HCT116 (cell line): ENCODE measurements around the gene MORN1. TPM values are rescaled to one million over a fixed set of nuclear protein-coding genes. Genes with fewer than 3 reads are reported as not detected.

Experiments
- ATAC-seq: fragments of 200-7000 bp; cut with Tn5 transposase; 2 replicates; pipeline ENCODE4 v1.9.1; 2020; ENCODE audit warnings: mild to moderate bottlenecking, moderate library complexity
- BruUV-seq: library from RNA; stranded (reverse); fragments of 400-500 nt; replicated peaks from 2 replicates; lab custom pipeline; 2021; lab: Mats Ljungman, UMichigan
- CTCF ChIA-PET: fragments of 300-600 bp; sonication (Branson Sonifier 250); formaldehyde crosslinking; loops from one replicate; lab custom pipeline; 2021; ENCODE audit warnings: antibody characterized with exemption; lab: Charles Lee
- POLR2A ChIA-PET: fragments of 300-600, 350-600 bp; sonication (Branson Sonifier 250); formaldehyde crosslinking; loops from one replicate; lab custom pipeline; 2021; ENCODE audit warnings: antibody characterized with exemption; lab: Charles Lee
- RAD21 ChIA-PET, 2 experiments: fragments of 300-600 bp; sonication (Branson Sonifier 250); formaldehyde crosslinking; loops; one replicate each; lab custom pipeline; 2023; ENCODE audit warnings: low total read pairs in 2 of 2; ENCODE audit not compliant: uncharacterized antibody in 2 of 2, unreplicated experiment in 2 of 2, low non-redundant PET in 1 of 2; lab: Charles Lee
- DNase-seq: peaks from one replicate; pipeline ENCODE4 v3.0.0-alpha.2; 2010; ENCODE audit warnings: low read depth, low spot score
- H2AFZ ChIP-seq: fragments of 200-600 bp; shearing (Covaris generic), sonication (generic); 2 replicates; pipeline ENCODE4 v1.6.1; 2017; ENCODE audit warnings: low read depth, mixed run types, mixed read lengths, antibody characterized with exemption, low read length; ENCODE audit not compliant: poor library complexity, severe bottlenecking
- H3K27ac ChIP-seq: 2 replicates; pipeline ENCODE4 v1.5.1; 2012; ENCODE audit warnings: low read depth, low read length
- H3K27me3 ChIP-seq: fragments of 200-600 bp; sonication (generic); 2 replicates; pipeline ENCODE4 v1.6.1; 2016; ENCODE audit warnings: mixed run types, low read length, mixed read lengths; ENCODE audit not compliant: insufficient read depth
- H3K36me3 ChIP-seq, 2 experiments: fragments of 200-500 bp in 1 of 2; fragments of 200-600 bp in 1 of 2; sonication (Bioruptor generic) in 1 of 2; sonication (generic) in 1 of 2; 2 replicates each; pipeline versions ENCODE4 v1.5.1 to v1.6.1; 2014 to 2016; ENCODE audit warnings: low read length in 2 of 2, inconsistent platforms in 1 of 2, mixed read lengths in 1 of 2, mixed run types in 1 of 2; ENCODE audit not compliant: insufficient read depth in 2 of 2, control insufficient read depth in 1 of 2
- H3K4me1 ChIP-seq, 2 experiments: fragments of 200-600 bp in 1 of 2; sonication (generic) in 1 of 2; 2 replicates each; pipeline versions ENCODE4 v1.5.1 to v1.6.1; 2012 to 2017; ENCODE audit warnings: low read length in 2 of 2, inconsistent platforms in 1 of 2, mild to moderate bottlenecking in 1 of 2, mixed read lengths in 1 of 2, mixed run types in 1 of 2, moderate library complexity in 1 of 2; ENCODE audit not compliant: insufficient read depth in 2 of 2, control insufficient read depth in 1 of 2
- H3K4me2 ChIP-seq: fragments of 200-600 bp; sonication (generic); 2 replicates; pipeline ENCODE4 v1.6.1; 2017; ENCODE audit warnings: mixed run types, low read length, mixed read lengths
- H3K4me3 ChIP-seq, 2 experiments: fragments of 200-600 bp in 1 of 2; sonication (generic) in 1 of 2; replicated peaks in 1 of 2; 2 replicates each; pipeline ENCODE4 v1.5.1; 2011 to 2016; ENCODE audit warnings: low read length in 2 of 2, control low read depth in 1 of 2, low read depth in 1 of 2, mild to moderate bottlenecking in 1 of 2, mixed read lengths in 1 of 2, mixed run types in 1 of 2
- H3K79me2 ChIP-seq: fragments of 200-600 bp; sonication (generic); 2 replicates; pipeline ENCODE4 v1.6.1; 2017; ENCODE audit warnings: mild to moderate bottlenecking, mixed run types, low read length, moderate library complexity, mixed read lengths; ENCODE audit not compliant: insufficient read depth
- H3K9ac ChIP-seq: fragments of 200-600 bp; sonication (generic); 2 replicates; pipeline ENCODE4 v1.6.1; 2016; ENCODE audit warnings: low read length, mixed read lengths
- H3K9me2 ChIP-seq: fragments of 200-600 bp; sonication (generic), shearing (Covaris generic); 2 replicates; pipeline ENCODE4 v1.6.1; 2017; ENCODE audit warnings: mixed run types, mild to moderate bottlenecking, moderate library complexity; ENCODE audit not compliant: insufficient read depth
- H3K9me3 ChIP-seq, 2 experiments: fragments of 200-500 bp in 1 of 2; fragments of 200-600 bp in 1 of 2; sonication (Bioruptor generic) in 1 of 2; sonication (generic) in 1 of 2; 2 replicates each; pipeline ENCODE4 v1.6.1; 2014 to 2017; ENCODE audit warnings: low read length in 2 of 2, mixed read lengths in 2 of 2, inconsistent platforms in 1 of 2, low read depth in 1 of 2, mild to moderate bottlenecking in 1 of 2, mixed run types in 1 of 2, moderate library complexity in 1 of 2; ENCODE audit not compliant: control insufficient read depth in 1 of 2, insufficient read depth in 1 of 2
- H4K20me1 ChIP-seq: fragments of 200-600 bp; sonication (generic), shearing (Covaris generic); 2 replicates; pipeline ENCODE4 v1.6.1; 2017; ENCODE audit warnings: mixed run types, mild to moderate bottlenecking, moderate library complexity; ENCODE audit not compliant: insufficient read depth
- CBX3 ChIP-seq: IDR thresholded peaks from 2 replicates; pipeline ENCODE4 v1.6.1; 2012; ENCODE audit warnings: low read depth
- CTCF ChIP-seq, 3 experiments: fragments of 200-600 bp in 1 of 3; sonication (generic) in 1 of 3; IDR thresholded peaks in 2 of 3; conservative IDR thresholded peaks in 1 of 3; 2 replicates each; pipeline ENCODE4 v1.5.1; 2012 to 2017; ENCODE audit warnings: low read depth in 2 of 3, low read length in 2 of 3, antibody characterized with exemption in 1 of 3, borderline replicate concordance in 1 of 3, control low read depth in 1 of 3, mild to moderate bottlenecking in 1 of 3, mixed read lengths in 1 of 3, mixed run types in 1 of 3, moderate library complexity in 1 of 3; ENCODE audit not compliant: insufficient read depth in 1 of 3
- EGR1 ChIP-seq: IDR thresholded peaks from 2 replicates; pipeline ENCODE4 v1.6.1; 2012; ENCODE audit warnings: low read depth
- EZH2phosphoT487 ChIP-seq: fragments of 200-600 bp; IDR thresholded peaks from 2 replicates; pipeline ENCODE4 v1.6.1; 2018; ENCODE audit warnings: antibody characterized with exemption, borderline replicate concordance
- FOSL1 ChIP-seq: IDR thresholded peaks from 2 replicates; pipeline ENCODE4 v1.6.1; 2012; ENCODE audit warnings: low read depth
- POLR2AphosphoS5 ChIP-seq: IDR thresholded peaks from 2 replicates; pipeline ENCODE4 v1.6.1; 2011; ENCODE audit warnings: mild to moderate bottlenecking, low read depth, low read length, moderate library complexity
- REST ChIP-seq: IDR thresholded peaks from 2 replicates; pipeline ENCODE4 v1.6.1; 2012; ENCODE audit warnings: low read depth
- SRF ChIP-seq: IDR thresholded peaks from 2 replicates; pipeline ENCODE4 v1.6.1; 2012; ENCODE audit warnings: low read depth
- YY1 ChIP-seq: IDR thresholded peaks from 2 replicates; pipeline ENCODE4 v1.6.1; 2011; ENCODE audit warnings: low read length, low read depth, moderate library complexity, mild to moderate bottlenecking; ENCODE audit not compliant: insufficient replicate concordance; ENCODE audit errors: extremely low read depth
- ZBTB33 ChIP-seq: IDR thresholded peaks from 2 replicates; pipeline ENCODE4 v1.6.1; 2011; ENCODE audit warnings: mild to moderate bottlenecking, low read length, moderate library complexity; ENCODE audit not compliant: insufficient replicate concordance; ENCODE audit errors: extremely low read depth
- ZFX ChIP-seq: fragments of 450-650 bp; IDR thresholded peaks from 2 replicates; pipeline ENCODE4 v1.6.1; 2017
- ZNF274 ChIP-seq: fragments of 200-500 bp; sonication (Bioruptor generic); IDR thresholded peaks from 2 replicates; pipeline ENCODE4 v1.6.1; 2014; ENCODE audit warnings: mild to moderate bottlenecking, low read depth, low read length, inconsistent platforms
- intact Hi-C: fragments of 100-400 bp; cut with micrococcal nuclease; formaldehyde crosslinking; loops from 2 replicates; pipeline ENCODE4 v1.10.0; 2022
- total RNA-seq: library from RNA; stranded (reverse); gene quantifications from one replicate; pipeline ENCODE4 v1.2.1, GENCODE V29; 2021; ENCODE audit not compliant: unreplicated experiment

Gene MORN1
- total RNA-seq, 1 experiment from 2014 or later = 21.4 TPM

- BruUV-seq = no TSS peak
- ATAC-seq (no peak), DNase-seq (no peak)
- no peaks in the 10 kb centered on the region for H4K20me1 ChIP-seq
- peaks cover 8 to 22% of the 10 kb centered on the region in 2 experiments; a peak in 3 of 4 replicates for H3K4me1 ChIP-seq
- H3K4me3 ChIP-seq = no peak overlapping the region
- no peak overlapping the region for H3K27ac ChIP-seq
- H3K4me2 ChIP-seq = no peak overlapping the region
- H3K27me3 ChIP-seq = no peaks in the 10 kb centered on the region
- ChIA-PET POLR2A (no interaction called here), RAD21 (no interaction called here), CTCF (no interaction called here)
- no peaks in the 10 kb centered on the region for H3K36me3 ChIP-seq
- H3K9me2 ChIP-seq = no peaks in the 10 kb centered on the region
- no peaks in the 10 kb centered on the region for H3K79me2 ChIP-seq
- no peak overlapping the region for H2AFZ ChIP-seq
- intact Hi-C loops = no loop called here
- H3K9me3 ChIP-seq = peaks cover 0 to 6% of the 10 kb centered on the region in 2 experiments; a peak in 1 of 4 replicates
- H3K9ac ChIP-seq = no peak overlapping the region
- TF ChIP-seq POLR2AphosphoS5 = no peak
- TF ChIP-seq CTCF (IDR thresholded peaks at IDR 0.05 in 2 of 3, conservative IDR thresholded peaks at IDR 0.05 in 1 of 3; ENCODE audit: borderline replicate concordance in 1 of 3, insufficient read depth in 1 of 3, low read depth in 2 of 3, low read length in 2 of 3) = no peak
- no peak for TF ChIP-seq ZBTB33
- TF ChIP-seq REST = no peak
- TF ChIP-seq ZNF274 = no peak
- no peak for TF ChIP-seq EGR1
- no peak for TF ChIP-seq SRF
- TF ChIP-seq EZH2phosphoT487 = no peak
- no peak for TF ChIP-seq YY1
- TF ChIP-seq CBX3 = no peak
- TF ChIP-seq FOSL1 = no peak
- no peak for TF ChIP-seq ZFX
Measured at GRCh38 chr1:2418791-2419320, 27.5 kb upstream of the MORN1 start.
